Omental fat pad (tissue), 4 donors: ENCODE data around the gene ZKSCAN8. TPM values are rescaled to one million over a fixed set of nuclear protein-coding genes. Genes with fewer than 3 reads are reported as not detected.
"Not testable (repeated sequence)": the region's sequence is repeated elsewhere in the genome, so short reads cannot be mapped to it uniquely, and the experiment has no call there.

Experiments
- ATAC-seq: fragments of 150-250 bp; one replicate; pipeline ENCODE4 v1.9.1; 2016; ENCODE audit warnings: mild to moderate bottlenecking, moderate library complexity; ENCODE audit not compliant: low FRiP score
- DNase-seq: peaks from one replicate; pipeline ENCODE4 v3.0.0-alpha.2; 2019; ENCODE audit warnings: low spot score
- total RNA-seq, 4 donors: library from RNA; depleted of rRNA; stranded (reverse); fragments of >200 nt; gene quantifications; one replicate each; pipeline ENCODE4 v1.1.0, GENCODE V29; 2016
- TF ChIP-seq, protein P1 (sequence below), 3 donors: fragments of 450-650 bp; IDR thresholded peaks; one replicate each; pipeline ENCODE4 v1.5.1; 2016 to 2017; ENCODE audit warnings: antibody characterized with exemption in 3 of 3, mild to moderate bottlenecking in 3 of 3, moderate library complexity in 2 of 3

Gene ZKSCAN8
- 10 to 100 TPM; 16.0 to 27.7 (median 17.2) TPM for total RNA-seq

- ATAC-seq, result peak; percentile 92
- peak; percentile 42 for DNase-seq
- TF ChIP-seq, protein P1, sequence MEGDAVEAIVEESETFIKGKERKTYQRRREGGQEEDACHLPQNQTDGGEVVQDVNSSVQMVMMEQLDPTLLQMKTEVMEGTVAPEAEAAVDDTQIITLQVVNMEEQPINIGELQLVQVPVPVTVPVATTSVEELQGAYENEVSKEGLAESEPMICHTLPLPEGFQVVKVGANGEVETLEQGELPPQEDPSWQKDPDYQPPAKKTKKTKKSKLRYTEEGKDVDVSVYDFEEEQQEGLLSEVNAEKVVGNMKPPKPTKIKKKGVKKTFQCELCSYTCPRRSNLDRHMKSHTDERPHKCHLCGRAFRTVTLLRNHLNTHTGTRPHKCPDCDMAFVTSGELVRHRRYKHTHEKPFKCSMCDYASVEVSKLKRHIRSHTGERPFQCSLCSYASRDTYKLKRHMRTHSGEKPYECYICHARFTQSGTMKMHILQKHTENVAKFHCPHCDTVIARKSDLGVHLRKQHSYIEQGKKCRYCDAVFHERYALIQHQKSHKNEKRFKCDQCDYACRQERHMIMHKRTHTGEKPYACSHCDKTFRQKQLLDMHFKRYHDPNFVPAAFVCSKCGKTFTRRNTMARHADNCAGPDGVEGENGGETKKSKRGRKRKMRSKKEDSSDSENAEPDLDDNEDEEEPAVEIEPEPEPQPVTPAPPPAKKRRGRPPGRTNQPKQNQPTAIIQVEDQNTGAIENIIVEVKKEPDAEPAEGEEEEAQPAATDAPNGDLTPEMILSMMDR (IDR thresholded peaks at IDR 0.05), result no peak
Measured at GRCh38 chr6:28141500-28142329, at the start of gene ZKSCAN8. Gene ZKSCAN8 (plus strand): TSS chr6:28141883. CDS start chr6:28148408, 6,525 bp downstream.

DNA sequence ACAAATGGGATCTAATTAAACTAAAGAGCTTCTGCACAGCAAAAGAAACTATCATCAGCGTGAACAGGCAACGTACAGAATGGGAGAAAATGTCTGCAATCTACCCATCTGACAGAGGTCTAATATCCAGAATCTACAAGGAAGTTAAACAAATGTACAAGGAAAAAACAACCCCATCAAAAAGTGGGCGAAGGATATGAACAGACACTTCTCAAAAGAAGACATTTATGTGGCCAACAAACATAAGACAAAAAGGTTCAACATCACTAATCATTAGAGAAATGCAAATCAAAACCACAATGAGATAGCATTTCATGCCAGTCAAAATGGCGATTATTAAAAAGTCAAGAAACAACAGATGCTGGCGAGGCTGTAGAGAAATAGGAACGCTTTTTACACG lies 39.5 kb upstream of the ZKSCAN8 start:
- not testable (repeated sequence) for ATAC-seq, DNase-seq

GRCh38 chr6:28102699-28103098 lies 39.0 kb upstream of the ZKSCAN8 start:
- not testable (repeated sequence) for DNase-seq, ATAC-seq

GRCh38 chr6:28104392-28105244 lies 37.1 kb upstream of the ZKSCAN8 start:
- TF ChIP-seq, protein P1 (IDR thresholded peaks at IDR 0.05), result no peak
- ATAC-seq, result peak; percentile 98
- DNase-seq, result no peak

DNA sequence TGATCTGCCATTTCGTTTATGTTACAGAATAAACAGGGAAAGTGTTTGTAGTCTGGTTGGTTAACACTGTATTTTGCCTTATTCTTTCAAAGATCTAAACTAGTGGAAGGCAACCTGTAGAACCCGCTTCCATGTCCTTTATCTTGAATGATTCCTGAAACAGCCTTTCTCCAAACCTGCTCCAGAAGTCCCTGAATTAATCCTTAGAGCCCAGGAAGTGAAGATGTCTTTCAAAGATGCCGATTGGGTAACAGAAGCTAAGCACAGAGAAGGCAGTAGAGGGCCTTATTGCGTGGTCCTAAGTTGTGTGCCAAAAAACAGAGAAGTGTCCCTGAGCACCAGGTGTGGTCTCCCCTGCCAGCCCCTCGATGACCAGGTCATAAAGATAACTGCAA lies 36.4 kb upstream of the ZKSCAN8 start:
- TF ChIP-seq, protein P1 (IDR thresholded peaks at IDR 0.05), result no peak
- no peak for ATAC-seq
- no peak for DNase-seq

DNA sequence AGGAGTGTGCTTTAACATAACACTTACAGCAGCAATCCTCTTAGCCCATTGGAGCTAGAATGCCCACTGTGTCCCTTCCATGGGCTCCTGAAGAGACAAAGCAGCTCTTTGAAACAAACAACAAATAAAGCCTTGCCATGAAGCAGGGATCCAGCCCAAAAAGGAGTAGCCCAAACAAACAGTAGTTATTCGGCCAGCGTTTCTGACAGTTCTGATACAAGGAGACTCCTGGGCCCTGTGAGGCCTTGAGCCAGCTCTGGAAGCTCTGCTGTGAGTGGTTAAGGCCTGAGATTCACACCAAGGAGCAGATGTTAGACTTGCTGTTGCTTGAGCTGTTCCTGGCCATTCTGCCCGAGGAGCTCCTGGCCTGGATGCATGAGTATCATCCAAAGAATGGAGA lies 34.2 kb upstream of the ZKSCAN8 start:
- DNase-seq, result no peak
- TF ChIP-seq, protein P1 (IDR thresholded peaks at IDR 0.05), result no peak
- no peak for ATAC-seq

DNA sequence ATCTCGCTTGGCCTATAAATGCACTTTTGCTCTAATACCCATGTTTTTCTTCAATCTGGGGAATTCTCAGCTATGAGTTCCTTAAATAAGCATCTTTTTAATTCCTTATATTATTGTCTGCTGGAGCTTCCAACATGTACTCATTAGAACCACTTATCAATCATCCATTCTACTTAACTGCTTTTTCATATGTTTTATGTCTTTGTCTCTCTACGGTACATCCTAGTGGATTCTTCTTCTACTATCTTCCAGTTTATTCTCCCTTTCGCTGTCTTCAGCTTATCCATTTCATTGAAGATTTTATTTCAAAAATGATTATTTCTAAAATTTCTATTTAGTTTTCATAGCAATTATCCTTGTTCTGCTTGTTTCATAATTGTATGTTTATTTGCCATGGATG lies 29.7 kb upstream of the ZKSCAN8 start:
- TF ChIP-seq, protein P1 (IDR thresholded peaks at IDR 0.05), result no peak
- DNase-seq (no peak), ATAC-seq (no peak)
